Measurements from ENCODE around the gene APBA2.

The APBA2 gene

GRCh38 chr15:29119847-29120246 is 234.1 kb downstream of the APBA2 start:
- no peak for DNase-seq (ENCODE audit: low read depth)

DNA sequence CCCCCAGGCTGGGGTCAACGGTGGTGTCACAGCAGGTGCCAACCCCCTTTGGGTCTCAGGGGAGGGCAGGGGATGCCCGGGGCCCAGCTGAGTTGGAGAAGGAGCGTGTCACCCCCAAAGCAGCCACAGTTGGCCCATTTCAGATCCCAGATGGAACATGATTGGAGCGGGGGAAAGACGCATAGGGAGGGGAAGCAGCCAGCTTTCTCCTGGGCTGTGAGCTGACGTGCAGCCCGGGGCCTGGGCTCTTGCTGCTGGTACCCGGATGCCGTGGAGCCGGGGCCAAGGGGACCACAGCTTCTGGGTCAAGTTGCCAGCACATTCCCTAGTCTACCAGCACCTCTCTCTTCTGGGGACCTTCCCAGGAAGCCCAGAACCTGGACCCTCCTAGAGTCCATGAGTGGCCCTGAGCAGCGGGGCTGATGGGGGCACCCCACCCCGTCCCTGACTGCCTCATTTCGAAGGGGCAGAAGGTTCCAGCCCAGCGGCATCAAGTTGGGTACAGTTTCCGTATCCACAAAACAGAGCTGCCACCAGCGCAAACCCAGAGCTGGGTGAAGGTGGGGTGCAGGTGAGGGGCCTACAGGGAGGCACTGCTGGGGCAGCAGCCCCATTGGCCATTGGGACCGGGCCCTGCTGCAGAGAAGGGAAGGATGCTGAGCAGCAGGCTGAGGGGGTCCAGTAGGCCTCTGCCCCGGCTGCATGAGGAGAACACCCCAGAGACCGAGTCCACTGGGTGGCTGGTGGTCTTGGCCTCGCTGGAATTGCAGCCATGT is 235.0 kb downstream of the APBA2 start:
- DNase-seq (ENCODE audit: low read depth), result no peak

DNA sequence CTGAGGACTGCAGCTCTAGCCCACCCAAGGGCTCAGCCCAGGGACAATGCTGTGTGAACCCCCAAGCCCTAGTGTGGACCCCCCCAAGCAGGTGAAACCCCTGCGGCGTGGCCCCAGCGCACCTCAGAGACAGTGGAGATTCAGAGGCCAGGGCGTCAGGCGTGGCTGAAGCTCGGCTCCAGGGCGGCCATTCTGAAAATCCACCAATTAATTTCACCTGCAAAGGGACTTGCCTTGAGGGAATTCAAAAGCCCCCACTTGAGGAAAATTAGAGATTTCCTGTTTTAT is 235.5 kb downstream of the APBA2 start:
- DNase-seq (ENCODE audit: low read depth), result no peak

DNA sequence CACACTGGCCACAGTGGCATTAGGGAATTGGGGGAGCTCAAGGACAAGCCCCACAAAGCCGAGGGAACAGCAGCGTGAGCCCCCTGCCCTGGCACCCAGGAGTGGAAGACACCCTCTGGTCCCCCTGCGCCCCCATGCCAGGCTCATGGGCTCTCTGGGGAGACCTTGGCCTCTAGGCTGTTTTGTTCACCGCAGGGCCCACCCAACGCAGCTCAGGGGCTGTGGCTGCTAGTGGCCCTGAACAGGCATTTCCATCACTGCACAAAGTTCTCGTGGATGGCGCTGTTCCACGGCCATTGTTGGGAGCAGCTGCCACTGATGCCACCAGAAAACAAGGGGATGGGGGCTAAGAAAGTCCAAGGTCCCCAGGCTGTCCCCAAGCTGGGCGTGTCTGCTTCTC is 236.1 kb downstream of the APBA2 start:
- no peak for DNase-seq (ENCODE audit: low read depth)

DNA sequence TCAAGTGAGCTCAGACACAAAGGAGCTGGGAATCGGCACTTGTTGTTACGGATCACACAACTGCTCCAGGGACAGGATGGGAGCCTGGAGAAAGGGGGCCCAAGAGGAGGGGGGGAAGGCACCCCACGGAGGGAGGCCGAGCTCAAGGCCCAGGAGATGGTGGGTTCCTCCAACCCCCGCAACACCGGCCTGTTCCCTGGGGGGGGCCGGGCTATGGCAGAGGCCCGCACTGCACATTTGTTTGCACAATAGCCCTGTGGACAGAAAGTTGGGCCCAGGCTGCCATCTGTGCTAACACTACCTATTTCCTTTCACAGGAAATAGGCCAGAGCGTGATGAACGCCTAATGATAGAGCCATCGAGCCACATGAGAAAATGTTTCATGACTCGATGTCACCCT is 236.7 kb downstream of the APBA2 start:
- DNase-seq (ENCODE audit: low read depth), result no peak

GRCh38 chr15:29123171-29123570 is 237.4 kb downstream of the APBA2 start:
- DNase-seq (ENCODE audit: low read depth), result no peak

DNA sequence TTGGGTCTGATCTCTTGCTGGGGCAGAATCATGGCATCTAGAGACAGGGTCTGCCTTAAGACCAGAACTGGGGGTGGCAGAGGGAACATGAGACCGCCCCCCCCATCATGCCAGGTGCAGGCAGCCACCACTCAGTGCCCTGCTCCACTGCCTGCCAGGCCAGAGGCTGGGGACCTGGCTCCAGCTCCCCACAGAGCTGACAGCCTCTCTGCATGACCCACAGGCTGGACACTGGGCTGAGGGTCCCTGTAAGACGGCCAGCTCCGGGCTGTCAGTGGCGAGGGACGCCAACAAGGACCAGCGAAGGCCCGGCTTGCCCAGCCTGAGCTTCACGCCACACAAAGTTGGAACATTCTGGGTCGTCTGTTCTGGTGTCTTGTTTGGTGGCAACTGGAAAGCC is 238.2 kb downstream of the APBA2 start:
- no peak for DNase-seq (ENCODE audit: low read depth)

DNA sequence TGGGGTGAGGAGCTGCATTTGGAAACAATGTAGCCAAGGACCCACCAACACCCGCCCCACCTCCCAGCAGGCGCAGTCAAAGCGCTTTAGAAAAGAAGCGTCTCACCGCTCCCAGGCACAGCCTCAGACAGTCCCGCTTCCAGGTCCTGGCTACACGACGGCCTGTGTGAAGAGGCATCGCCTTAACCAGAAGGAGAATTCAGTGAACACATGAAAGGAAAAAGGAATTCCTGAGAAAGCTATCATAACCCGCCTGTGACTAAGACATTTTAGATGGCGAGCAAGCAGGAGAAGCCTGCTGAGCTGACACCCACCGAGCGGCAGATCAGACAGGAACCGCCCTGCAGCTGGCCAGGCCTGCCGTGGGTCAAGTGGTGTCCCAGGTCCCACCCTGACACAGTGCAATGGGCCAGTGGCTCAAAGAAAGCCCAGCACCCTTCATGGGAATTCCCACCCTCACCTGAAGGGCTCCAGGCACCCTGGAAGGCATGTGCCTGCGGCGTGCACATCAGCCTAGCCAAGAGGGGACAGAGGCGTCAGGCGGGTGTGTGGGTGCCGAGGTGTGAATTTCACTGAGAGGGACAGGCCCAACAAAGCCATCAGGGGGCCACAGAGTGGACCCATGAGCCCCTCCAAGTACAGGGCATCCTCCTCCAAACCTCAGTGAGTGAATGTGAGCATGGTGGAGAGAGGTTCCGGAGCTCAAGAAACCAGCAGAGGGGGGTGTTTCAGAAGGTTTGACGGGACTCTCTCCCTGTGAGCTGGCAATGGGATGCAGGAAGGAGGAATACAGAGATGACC is 239.0 kb downstream of the APBA2 start:
- peak; percentile 42 for DNase-seq (ENCODE audit: low read depth)

- no peak for DNase-seq (ENCODE audit: low read depth)
Observed at GRCh38 chr15:29125382-29126207, 239.8 kb downstream of the APBA2 start.

DNA sequence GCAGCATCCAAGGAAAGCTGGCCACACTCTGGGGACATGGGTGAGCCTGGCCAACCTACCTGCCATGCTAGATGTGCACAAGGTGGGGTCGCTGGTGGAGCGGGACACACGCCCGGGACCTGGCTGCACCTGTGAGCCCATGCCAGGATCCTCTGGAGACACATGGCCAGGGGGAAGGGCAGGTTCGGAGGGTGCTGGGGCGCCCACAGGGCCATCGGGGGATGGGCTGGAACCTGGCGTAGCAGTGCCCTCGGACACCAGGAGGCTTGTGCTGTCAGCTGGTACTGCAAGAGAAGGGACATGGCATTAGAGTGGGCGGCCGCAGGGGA is 240.4 kb downstream of the APBA2 start:
- DNase-seq (ENCODE audit: low read depth), result no peak

GRCh38 chr15:29126821-29127461 is 241.2 kb downstream of the APBA2 start:
- DNase-seq (ENCODE audit: low read depth), result no peak

GRCh38 chr15:29127506-29128430 is 242.0 kb downstream of the APBA2 start:
- no peak for DNase-seq (ENCODE audit: low read depth)

DNA sequence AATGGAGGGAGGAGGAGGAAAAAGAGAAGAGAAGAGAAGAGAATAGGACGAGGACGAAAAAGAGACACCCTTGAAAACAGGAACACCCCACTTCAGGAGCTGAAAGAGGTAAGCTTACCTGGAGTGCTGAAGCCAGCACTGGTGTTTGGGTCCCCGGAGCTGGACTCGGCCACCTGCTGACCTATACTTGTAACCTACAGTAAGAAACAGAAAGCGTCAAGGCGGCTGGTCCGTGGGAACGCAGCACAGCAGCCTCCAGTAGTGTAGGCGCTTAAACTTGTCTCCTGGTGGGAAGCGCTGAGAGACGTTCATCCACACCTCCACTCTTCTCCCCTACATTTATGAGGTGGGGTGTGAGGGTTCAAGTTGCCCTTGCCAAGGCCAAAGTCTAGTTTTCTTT is 242.9 kb downstream of the APBA2 start:
- no peak for DNase-seq (ENCODE audit: low read depth)

- DNase-seq (ENCODE audit: low read depth), result no peak
Observed at GRCh38 chr15:29129221-29129620, 243.4 kb downstream of the APBA2 start.

DNA sequence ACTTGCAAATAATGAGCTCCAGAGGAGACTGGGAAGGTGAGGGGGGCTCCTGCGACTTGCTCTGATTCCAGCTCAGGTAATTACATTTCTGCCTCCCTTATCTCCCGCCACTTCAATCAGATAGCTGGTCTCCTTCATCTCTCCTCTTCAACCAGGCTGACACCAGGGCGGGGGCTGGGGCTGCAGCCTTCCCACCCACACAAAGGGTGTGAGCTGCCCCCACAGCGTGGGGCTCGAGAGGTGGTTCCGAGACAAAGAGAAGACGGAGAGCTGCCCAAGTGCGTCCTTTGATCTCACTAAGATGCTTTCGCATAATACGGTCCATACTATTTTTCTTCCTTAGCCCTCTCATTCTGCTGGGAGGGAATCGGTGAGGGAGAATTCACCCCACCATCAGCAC is 244.2 kb downstream of the APBA2 start:
- no peak for DNase-seq (ENCODE audit: low read depth)

DNA sequence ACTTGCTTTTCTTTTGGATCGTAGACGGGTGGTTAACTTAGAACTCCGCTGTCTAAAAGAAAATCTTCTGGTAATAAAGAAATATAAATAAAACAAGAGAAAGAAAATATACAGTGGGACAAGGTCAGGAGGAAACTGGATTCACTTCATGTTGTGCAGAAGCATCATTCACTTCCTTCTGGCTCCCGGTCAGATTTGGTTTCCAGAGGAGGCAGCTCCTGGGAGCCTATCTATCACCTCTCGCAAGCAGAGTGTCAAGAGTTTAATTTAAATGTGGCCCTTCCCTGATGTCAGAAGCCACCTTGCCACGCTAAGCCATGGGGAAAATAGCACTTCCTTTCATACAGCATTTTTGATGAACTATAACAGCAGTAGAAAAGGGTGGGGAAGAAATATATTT is 244.7 kb downstream of the APBA2 start:
- DNase-seq (ENCODE audit: low read depth), result no peak

DNA sequence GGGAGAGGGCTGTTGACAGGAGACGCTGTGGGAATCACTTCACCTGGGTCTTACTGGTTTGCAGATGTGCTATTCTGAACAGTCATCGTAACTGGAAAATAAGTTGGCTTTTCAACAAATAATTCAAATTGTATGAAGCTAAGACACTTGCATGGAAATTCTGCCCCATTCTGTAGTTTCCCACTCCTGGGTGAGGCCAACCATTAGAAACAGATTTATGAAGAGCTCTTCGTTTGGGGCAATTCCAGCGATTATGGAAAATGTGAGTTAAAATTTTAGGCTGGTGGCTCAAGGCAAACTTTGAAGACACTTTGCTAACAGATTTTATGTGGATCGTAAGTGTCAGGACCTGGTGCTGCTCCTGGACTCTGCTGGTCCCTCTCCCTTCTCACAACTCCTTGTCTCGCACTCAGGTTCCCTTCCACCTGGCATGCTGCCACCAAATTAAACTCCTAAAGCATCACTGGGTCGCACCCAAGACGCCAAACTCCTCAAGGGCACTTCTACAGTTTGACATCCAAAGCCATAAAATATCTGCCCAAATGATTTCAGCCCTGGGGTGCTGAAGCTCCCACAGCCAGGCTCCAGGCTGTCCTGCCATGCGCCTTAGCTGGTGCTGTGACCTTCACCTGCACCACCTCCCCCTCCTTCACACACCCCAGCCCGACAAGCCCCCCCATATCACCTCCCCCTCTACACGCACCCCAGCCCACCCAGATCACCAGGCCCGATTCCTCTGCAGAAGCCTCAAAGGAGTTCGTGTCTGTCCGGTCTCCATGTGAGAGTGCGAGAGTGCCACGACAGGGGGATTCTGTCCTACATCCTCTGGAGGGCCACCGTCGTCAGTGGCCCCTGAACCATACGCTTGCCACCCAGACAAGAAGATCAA is 245.4 kb downstream of the APBA2 start:
- no peak for DNase-seq (ENCODE audit: low read depth)

GRCh38 chr15:29131840-29132420 is 246.2 kb downstream of the APBA2 start:
- no peak for DNase-seq (ENCODE audit: low read depth)

- DNase-seq (ENCODE audit: low read depth), result no peak
Observed at GRCh38 chr15:29132735-29133181, 247.0 kb downstream of the APBA2 start.

DNA sequence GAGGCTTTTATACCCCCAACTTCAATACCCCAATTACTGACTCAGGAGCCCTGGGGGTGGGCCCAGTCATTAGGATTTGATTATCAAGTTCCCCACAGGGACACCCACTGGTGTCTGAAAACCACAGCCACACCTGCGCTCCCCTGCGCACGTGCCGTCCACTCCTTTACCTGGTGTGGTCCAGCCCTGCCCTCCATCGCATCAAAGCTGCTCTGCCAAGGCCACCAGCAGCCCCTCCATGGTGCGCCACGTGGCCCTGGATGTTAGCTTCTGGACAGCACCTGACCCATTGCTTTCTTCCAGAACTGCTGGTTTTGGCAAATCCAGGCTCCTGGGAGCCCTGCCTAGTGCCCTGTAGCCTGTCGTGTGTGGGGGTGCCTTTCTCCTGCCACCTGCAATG is 247.5 kb downstream of the APBA2 start:
- DNase-seq (ENCODE audit: low read depth), result no peak
